Activated gamma-delta T cell treated with Interleukin-2 at 50 U/mL for 16 hours (primary cell): ENCODE results near the gene E2F1.

Experiments used
- DNase-seq: peaks from one replicate; pipeline ENCODE4 v3.0.0-alpha.2; 2020

The E2F1 gene

GRCh38 chr20:33630507-33630906 is 55.7 kb downstream of the E2F1 start:
- no peak for DNase-seq

GRCh38 chr20:33629979-33630378 is 56.2 kb downstream of the E2F1 start:
- DNase-seq: no peak

GRCh38 chr20:33629533-33629932 is 56.7 kb downstream of the E2F1 start:
- no peak for DNase-seq

GRCh38 chr20:33627577-33628216 is 58.5 kb downstream of the E2F1 start:
- DNase-seq: no peak

GRCh38 chr20:33626190-33626589 is 60.0 kb downstream of the E2F1 start:
- DNase-seq: no peak
